GM19452 (cell line): ENCODE data around the gene ACOT11.

ENCODE experiments used
- ATAC-seq: cut with Tn5 transposase; IDR thresholded peaks from one replicate; pipeline ENCODE4 v1.9.1; 2021; ENCODE audit not compliant: unreplicated experiment

ACOT11 gene

GRCh38 chr1:54584575-54584974 lies 36.5 kb downstream of the ACOT11 start:
- no peak for ATAC-seq

GRCh38 chr1:54585181-54586066 lies 37.4 kb downstream of the ACOT11 start:
- ATAC-seq = no peak

DNA sequence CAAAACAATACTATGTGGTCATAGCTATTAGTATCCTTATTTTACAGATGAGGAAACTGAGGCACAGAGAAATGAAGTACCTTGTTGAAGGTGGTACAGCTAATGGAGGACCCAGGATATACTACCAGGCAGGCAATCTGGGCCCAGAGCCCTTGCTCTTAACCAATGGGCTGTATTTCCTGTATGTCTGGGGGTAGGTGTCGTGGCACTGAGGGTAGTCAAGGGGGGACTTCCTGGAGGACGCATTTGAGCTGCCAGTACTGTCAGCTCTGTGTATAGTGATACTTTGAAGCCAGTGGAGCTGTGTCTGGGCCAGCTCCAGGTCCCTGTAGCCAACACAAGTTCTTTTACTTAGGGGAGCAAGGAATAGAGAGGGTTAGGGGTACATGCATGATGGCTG lies 40.3 kb downstream of the ACOT11 start:
- ATAC-seq = no peak

GRCh38 chr1:54591127-54591756 lies 43.2 kb downstream of the ACOT11 start:
- ATAC-seq = no peak

- ATAC-seq = no peak
These were observed 45.6 kb downstream of the ACOT11 start for GRCh38 chr1:54593571-54594160.

- no peak for ATAC-seq
These were observed 46.4 kb downstream of the ACOT11 start for GRCh38 chr1:54594463-54594862.

DNA sequence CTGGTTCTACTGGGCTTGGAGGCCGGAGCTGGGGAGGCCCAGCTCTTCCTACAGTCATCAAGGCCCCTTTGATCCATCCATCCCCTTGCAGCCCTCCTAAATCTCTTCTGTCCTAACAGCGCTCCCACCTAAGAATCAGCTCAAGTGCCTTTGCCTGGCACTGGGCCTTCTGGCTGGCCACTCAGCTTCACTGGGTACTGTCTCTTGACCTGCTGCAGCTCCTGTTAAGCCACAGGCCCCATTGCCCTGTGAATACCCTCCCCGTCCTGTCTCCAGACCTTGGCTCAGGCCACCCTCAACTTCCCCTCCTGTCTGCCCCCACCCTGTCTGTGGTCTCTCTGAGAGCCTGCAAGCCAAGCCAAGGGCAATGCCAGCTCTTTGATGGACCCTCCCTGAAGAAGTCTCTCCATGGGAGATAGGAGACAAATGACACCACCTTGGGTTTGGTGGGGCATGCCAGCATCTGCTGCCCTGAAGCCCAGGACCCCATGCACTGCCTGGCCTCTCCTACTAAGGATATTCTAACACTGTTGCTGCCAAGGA lies 48.0 kb downstream of the ACOT11 start:
- ATAC-seq = no peak

- no peak for ATAC-seq
These were observed 48.7 kb downstream of the ACOT11 start for GRCh38 chr1:54596756-54597155.

GRCh38 chr1:54597455-54598030 lies 49.5 kb downstream of the ACOT11 start:
- no peak for ATAC-seq

GRCh38 chr1:54599211-54599823 lies 51.3 kb downstream of the ACOT11 start:
- no peak for ATAC-seq

GRCh38 chr1:54600947-54601721 lies 53.1 kb downstream of the ACOT11 start:
- ATAC-seq = no peak

GRCh38 chr1:54601730-54602129 lies 53.7 kb downstream of the ACOT11 start:
- ATAC-seq = no peak

- no peak for ATAC-seq
These were observed 54.5 kb downstream of the ACOT11 start for GRCh38 chr1:54602554-54602953.

DNA sequence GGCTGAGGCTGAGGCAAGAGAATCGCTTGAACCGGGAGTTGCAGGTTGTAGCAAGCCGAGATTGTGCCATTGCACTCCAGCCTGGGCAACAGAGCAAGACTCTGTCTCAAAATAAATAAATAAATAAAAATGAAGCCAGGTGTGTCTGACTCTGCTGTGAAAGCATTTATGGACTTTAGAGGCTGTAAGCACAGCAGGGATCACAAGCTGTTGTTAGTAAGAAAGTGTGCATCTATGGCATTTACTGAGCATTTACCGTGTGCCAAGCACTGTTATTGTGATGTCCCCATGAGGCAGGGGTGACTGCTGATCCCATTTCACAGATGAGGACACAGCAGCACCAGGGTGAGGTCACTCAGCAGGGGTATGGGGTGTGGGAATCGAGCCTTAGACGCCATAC lies 55.2 kb downstream of the ACOT11 start:
- no peak for ATAC-seq

DNA sequence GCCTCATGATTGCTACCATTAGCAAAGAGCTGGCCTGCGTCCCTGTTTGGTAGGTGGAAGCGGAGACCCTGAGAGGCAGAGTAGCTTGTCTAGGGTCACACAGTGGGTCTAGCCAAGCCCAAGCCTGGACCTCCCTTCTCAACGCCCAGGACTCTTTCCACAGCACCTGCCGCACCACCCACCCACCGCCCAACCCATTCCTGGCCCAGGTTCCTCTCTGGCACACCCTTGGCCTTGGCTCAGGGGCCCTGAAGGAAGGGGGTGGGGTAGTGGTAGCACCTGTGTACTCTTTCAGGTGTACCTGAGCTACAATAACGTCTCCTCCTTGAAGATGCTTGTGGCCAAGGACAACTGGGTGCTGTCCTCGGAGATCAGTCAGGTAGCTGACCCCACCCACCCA lies 56.0 kb downstream of the ACOT11 start:
- no peak for ATAC-seq

GRCh38 chr1:54604572-54605370 lies 56.7 kb downstream of the ACOT11 start:
- no peak for ATAC-seq

DNA sequence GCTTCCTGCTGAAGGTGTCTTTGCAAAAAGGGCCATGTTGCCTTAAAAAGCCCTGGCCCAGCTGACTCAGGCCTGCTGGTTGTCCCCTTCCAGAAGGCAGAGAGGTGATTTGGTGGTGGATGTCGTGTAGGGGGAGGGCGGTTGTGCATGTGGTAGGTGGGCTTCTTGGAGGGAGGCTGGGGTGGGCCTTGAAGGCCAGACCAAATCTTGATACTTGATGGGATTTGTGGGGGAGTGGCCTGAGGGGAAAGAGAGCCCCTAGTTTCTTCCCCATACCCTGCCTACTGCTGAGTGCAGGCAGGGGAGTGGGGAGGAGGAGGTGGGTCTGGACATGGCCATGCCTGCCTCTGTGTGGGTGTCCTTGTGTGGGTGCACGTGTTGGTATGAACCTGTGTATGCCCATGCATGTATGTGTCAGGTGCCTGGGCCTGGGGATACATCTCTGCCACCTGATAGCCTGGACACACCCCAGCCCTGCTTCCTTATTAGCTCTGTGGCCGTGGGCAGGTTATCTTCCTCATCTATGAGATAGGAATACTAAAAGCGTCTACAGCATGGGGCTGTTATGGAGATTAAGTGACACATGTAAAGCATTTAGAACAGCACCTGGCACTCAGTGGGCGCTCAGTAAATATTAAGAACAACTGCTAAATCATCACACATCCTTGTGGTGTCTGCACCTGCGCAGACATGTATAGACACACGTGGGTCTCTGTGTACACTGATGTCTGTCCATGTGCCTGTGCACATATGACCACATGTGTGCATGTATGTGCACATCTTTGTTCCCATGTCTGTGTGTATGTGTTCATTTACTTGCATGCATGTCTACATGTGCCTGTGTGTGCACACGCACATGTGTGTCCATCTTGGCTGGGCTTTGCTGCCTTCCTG lies 58.3 kb downstream of the ACOT11 start:
- ATAC-seq = no peak

- no peak for ATAC-seq
These were observed 58.9 kb downstream of the ACOT11 start for GRCh38 chr1:54606990-54607325.
